H1 (cell line): ENCODE measurements around the gene OR51M1. TPM values are rescaled to one million over a fixed set of nuclear protein-coding genes. Genes with fewer than 3 reads are reported as not detected.

Experiments used
- CTCF ChIA-PET: fragments of 300-600 bp; sonication (Branson Sonifier 250); formaldehyde crosslinking; loops from one replicate; lab custom pipeline; 2021; ENCODE audit not compliant: partially characterized antibody; lab: Charles Lee
- POLR2A ChIA-PET: fragments of 300-600 bp; sonication (Branson Sonifier 250); formaldehyde crosslinking; loops from one replicate; lab custom pipeline; 2021; ENCODE audit warnings: inconsistent platforms; ENCODE audit not compliant: partially characterized antibody; lab: Charles Lee
- DNase-seq, 2 experiments: peaks; one replicate each; pipeline versions ENCODE4 v3.0.0 to v3.0.0-alpha.2; 2010 to 2022; ENCODE audit warnings: low spot score in 2 of 2, low read depth in 1 of 2, mixed read lengths in 1 of 2
- FAIRE-seq: peaks from 2 replicates; lab custom pipeline; 2011; peaks lifted over from hg19 to GRCh38; lab: Jason Lieb, UNC
- H2AFZ ChIP-seq: 2 replicates; pipeline ENCODE4 v1.8.1; 2012; ENCODE audit warnings: low read length, inconsistent platforms
- H2AK5ac ChIP-seq: 2 replicates; pipeline ENCODE4 v1.6.1; 2013; ENCODE audit warnings: low read depth, low read length
- H2BK120ac ChIP-seq: replicated peaks from 2 replicates; pipeline ENCODE3; 2013; ENCODE audit warnings: low read depth, low read length, inconsistent platforms
- H2BK12ac ChIP-seq: 2 replicates; pipeline ENCODE4 v1.6.1; 2013; ENCODE audit warnings: low read depth, low read length
- H2BK15ac ChIP-seq: 2 replicates; pipeline ENCODE4 v1.6.1; 2013; ENCODE audit warnings: low read length
- H2BK20ac ChIP-seq: 2 replicates; pipeline ENCODE4 v1.6.1; 2013; ENCODE audit warnings: low read length
- H2BK5ac ChIP-seq: 2 replicates; pipeline ENCODE4 v1.6.1; 2013; ENCODE audit warnings: low read depth, low read length
- H3K14ac ChIP-seq: 2 replicates; pipeline ENCODE4 v1.6.1; 2013; ENCODE audit warnings: inconsistent platforms; ENCODE audit not compliant: insufficient read length
- H3K18ac ChIP-seq: 2 replicates; pipeline ENCODE4 v1.6.1; 2013; ENCODE audit warnings: low read length; ENCODE audit errors: extremely low read depth
- H3K23ac ChIP-seq: 2 replicates; pipeline ENCODE4 v1.6.1; 2013; ENCODE audit warnings: inconsistent platforms; ENCODE audit not compliant: insufficient read length
- H3K23me2 ChIP-seq: 2 replicates; pipeline ENCODE4 v1.6.1; 2013; ENCODE audit warnings: low read depth, low read length
- H3K27ac ChIP-seq: 2 replicates; pipeline ENCODE4 v1.6.1; 2011; ENCODE audit warnings: low read depth, low read length, inconsistent platforms
- H3K27me3 ChIP-seq, 4 experiments: replicated peaks in 1 of 4; 1 replicate in 1 of 4; 2 replicates in 3 of 4; pipeline versions ENCODE4 v1.6.1 to v1.8.1; 2011 to 2013; ENCODE audit warnings: low read length in 3 of 4, mild to moderate bottlenecking in 3 of 4, inconsistent platforms in 2 of 4, mixed read lengths in 2 of 4, moderate library complexity in 1 of 4; ENCODE audit not compliant: control insufficient read depth in 3 of 4, insufficient read depth in 3 of 4; ENCODE audit errors: extremely low read depth in 1 of 4
- H3K36me3 ChIP-seq, 4 experiments: 2 replicates each; pipeline versions ENCODE4 v1.6.1 to v1.8.1; 2011 to 2013; ENCODE audit warnings: mild to moderate bottlenecking in 4 of 4, low read length in 3 of 4, moderate library complexity in 2 of 4, control low read depth in 1 of 4, inconsistent platforms in 1 of 4; ENCODE audit not compliant: insufficient read depth in 4 of 4, control insufficient read depth in 2 of 4
- H3K4ac ChIP-seq: replicated peaks from 2 replicates; pipeline ENCODE3; 2013; ENCODE audit warnings: low read length, low read depth, mixed read lengths, inconsistent platforms; ENCODE audit not compliant: insufficient read length
- H3K4me1 ChIP-seq, 4 experiments: replicated peaks in 1 of 4; 1 replicate in 1 of 4; 2 replicates in 3 of 4; pipeline versions ENCODE4 v1.6.1 to v1.8.1; 2011 to 2013; ENCODE audit warnings: low read length in 3 of 4, inconsistent platforms in 2 of 4, mixed read lengths in 1 of 4; ENCODE audit not compliant: insufficient read depth in 4 of 4, control insufficient read depth in 3 of 4
- H3K4me2 ChIP-seq, 2 experiments: 2 replicates each; pipeline versions ENCODE4 v1.6.1 to v1.8.1; 2011 to 2013; ENCODE audit warnings: low read depth in 2 of 2, low read length in 2 of 2, control low read depth in 1 of 2, inconsistent platforms in 1 of 2, mild to moderate bottlenecking in 1 of 2; ENCODE audit not compliant: insufficient read depth in 1 of 2
- H3K4me3 ChIP-seq, 4 experiments: fragments of 200-600, 300-600 bp in 1 of 4; sonication (generic), shearing (Covaris generic), sonication (Bioruptor Twin) in 1 of 4; 2 replicates each; pipeline versions ENCODE4 v1.5.1 to v1.8.1; 2011 to 2016; ENCODE audit warnings: low read length in 4 of 4, low read depth in 3 of 4, control low read depth in 2 of 4, inconsistent platforms in 2 of 4, mild to moderate bottlenecking in 2 of 4, mixed read lengths in 1 of 4, moderate library complexity in 1 of 4; ENCODE audit not compliant: insufficient read depth in 2 of 4; ENCODE audit errors: extremely low read depth in 1 of 4
- H3K56ac ChIP-seq: replicated peaks from 2 replicates; pipeline ENCODE3; 2013; ENCODE audit warnings: low read depth, mild to moderate bottlenecking, mixed read lengths, low read length, inconsistent platforms; ENCODE audit not compliant: insufficient read length
- H3K79me1 ChIP-seq: 2 replicates; pipeline ENCODE4 v1.6.1; 2013; ENCODE audit warnings: low read depth, low read length, control low read depth
- H3K79me2 ChIP-seq, 2 experiments: 2 replicates each; pipeline versions ENCODE4 v1.6.1 to v1.8.1; 2012 to 2013; ENCODE audit warnings: low read length in 2 of 2, mild to moderate bottlenecking in 2 of 2, inconsistent platforms in 1 of 2; ENCODE audit not compliant: insufficient read depth in 2 of 2, control insufficient read depth in 1 of 2
- H3K9ac ChIP-seq, 4 experiments: replicated peaks in 1 of 4; 1 replicate in 1 of 4; 2 replicates in 3 of 4; pipeline versions ENCODE4 v1.6.1 to v1.8.1; 2011 to 2013; ENCODE audit warnings: low read depth in 3 of 4, low read length in 3 of 4, control low read depth in 2 of 4, mild to moderate bottlenecking in 2 of 4, moderate library complexity in 2 of 4, inconsistent platforms in 1 of 4; ENCODE audit errors: extremely low read depth in 1 of 4
- H3K9me3 ChIP-seq, 2 experiments: 2 replicates each; pipeline versions ENCODE4 v1.6.1 to v1.8.1; 2012 to 2013; ENCODE audit warnings: mild to moderate bottlenecking in 2 of 2, moderate library complexity in 2 of 2, control low read depth in 1 of 2, inconsistent platforms in 1 of 2, low read depth in 1 of 2, low read length in 1 of 2, mixed read lengths in 1 of 2; ENCODE audit not compliant: insufficient read depth in 2 of 2
- H4K20me1 ChIP-seq, 2 experiments: replicated peaks in 1 of 2; 2 replicates each; pipeline versions ENCODE3 to v1.8.1; 2011 to 2013; ENCODE audit warnings: inconsistent platforms in 2 of 2, low read length in 2 of 2, mild to moderate bottlenecking in 1 of 2; ENCODE audit not compliant: insufficient read depth in 2 of 2, control insufficient read depth in 1 of 2
- H4K5ac ChIP-seq: 2 replicates; pipeline ENCODE4 v1.6.1; 2013; ENCODE audit warnings: low read length, low read depth, mixed read lengths, inconsistent platforms; ENCODE audit not compliant: insufficient read length
- H4K8ac ChIP-seq: 2 replicates; pipeline ENCODE4 v1.8.0; 2013; ENCODE audit warnings: mild to moderate bottlenecking, moderate library complexity, low read length, inconsistent platforms; ENCODE audit not compliant: insufficient read depth; ENCODE audit errors: extremely low read depth
- H4K91ac ChIP-seq: replicated peaks from 2 replicates; pipeline ENCODE3; 2013; ENCODE audit warnings: low read length, mixed read lengths, inconsistent platforms; ENCODE audit not compliant: insufficient read length
- CBX8 ChIP-seq: fragments of 300-800, 300-1000 bp; sonication (generic); IDR thresholded peaks from 2 replicates; pipeline ENCODE4 v1.7.1; 2016; ENCODE audit warnings: low read depth, low read length, borderline replicate concordance
- CHD2 ChIP-seq: IDR thresholded peaks from 2 replicates; pipeline ENCODE4 v1.6.1; 2012; ENCODE audit warnings: low read length, improper control_type of control experiment
- EGR1 ChIP-seq: IDR thresholded peaks from 2 replicates; pipeline ENCODE4 v1.6.1; 2011; ENCODE audit warnings: low read depth, low read length, borderline replicate concordance
- EP300 ChIP-seq, 2 experiments: IDR thresholded peaks; 1 replicate in 1 of 2; 2 replicates in 1 of 2; pipeline ENCODE4 v1.6.1; 2011 to 2012; ENCODE audit warnings: low read depth in 2 of 2, low read length in 2 of 2, mild to moderate bottlenecking in 2 of 2, borderline replicate concordance in 1 of 2, inconsistent platforms in 1 of 2, moderate library complexity in 1 of 2
- FOSL1 ChIP-seq: IDR thresholded peaks from 2 replicates; pipeline ENCODE4 v1.6.1; 2011; ENCODE audit warnings: mild to moderate bottlenecking, low read depth, low read length, moderate library complexity; ENCODE audit not compliant: insufficient read depth
- JUND ChIP-seq: IDR thresholded peaks from 2 replicates; pipeline ENCODE4 v1.6.1; 2011; ENCODE audit warnings: mild to moderate bottlenecking, improper control_type of control experiment, low read length
- KDM4A ChIP-seq: IDR thresholded peaks from one replicate; pipeline ENCODE4 v1.7.1; 2012; ENCODE audit warnings: low read depth, mild to moderate bottlenecking, moderate library complexity, low read length, inconsistent platforms; ENCODE audit not compliant: severe bottlenecking
- NANOG ChIP-seq: IDR thresholded peaks from 2 replicates; pipeline ENCODE4 v1.6.1; 2011; ENCODE audit warnings: low read length, low read depth, mild to moderate bottlenecking, inconsistent platforms; ENCODE audit not compliant: insufficient read depth, poor library complexity, severe bottlenecking
- POLR2AphosphoS5 ChIP-seq: IDR thresholded peaks from 2 replicates; pipeline ENCODE4 v1.6.1; 2011; ENCODE audit warnings: low read depth, low read length
- SP2 ChIP-seq: IDR thresholded peaks from 2 replicates; pipeline ENCODE4 v1.6.1; 2012; ENCODE audit warnings: mild to moderate bottlenecking, low read length, inconsistent platforms
- SRF ChIP-seq: IDR thresholded peaks from 2 replicates; pipeline ENCODE4 v1.6.1; 2011; ENCODE audit warnings: mild to moderate bottlenecking, low read depth, low read length, moderate library complexity
- WGBS, 2 experiments: shearing (Covaris generic) in 1 of 2; methylation state at CpG; one replicate each; pipeline versions ENCODE4 v1.1.6 to v1.1.7; 2013 to 2015; ENCODE audit warnings: low lambda C conversion rate in 2 of 2, mixed read lengths in 2 of 2, inconsistent platforms in 1 of 2, low coverage in 1 of 2, missing lambda C conversion rate in 1 of 2; ENCODE audit not compliant: insufficient replicate concordance in 2 of 2, insufficient coverage in 1 of 2, insufficient read length in 1 of 2; ENCODE audit errors: extremely low coverage in 1 of 2, missing lambda C conversion rate in 1 of 2; 5-methylcytosine and 5-hydroxymethylcytosine counted together
- polyA plus RNA-seq, 7 experiments: library from polyadenylated mRNA; depleted of rRNA in 3 of 7; stranded (reverse) in 5 of 7; unstranded in 2 of 7; fragments of >200 nt in 5 of 7; fragments of 200-250 nt in 2 of 7; gene quantifications; 1 replicate in 5 of 7; 2 replicates in 1 of 7; 4 replicates in 1 of 7; pipeline versions ENCODE4 v1.2.1 to v1.2.3, GENCODE V29; 2011 to 2013; ENCODE audit warnings: missing spikeins in 2 of 7, mixed read lengths in 2 of 7
- total RNA-seq: library from RNA; stranded (reverse); fragmentation: NEBNext Ultra II Directional; extraction: Animal tissue kit (Norgen Biotek cat#: 25700); gene quantifications from 2 replicates; pipeline ENCODE4 v1.2.1, GENCODE V29; 2021
- TF ChIP-seq, protein P1 (sequence below), 3 experiments: IDR thresholded peaks; 1 replicate in 2 of 3; 2 replicates in 1 of 3; pipeline versions ENCODE4 v1.5.1 to v1.6.1; 2011; ENCODE audit warnings: low read length in 3 of 3, mild to moderate bottlenecking in 3 of 3, inconsistent platforms in 2 of 3, low read depth in 1 of 3, moderate library complexity in 1 of 3; ENCODE audit not compliant: insufficient read depth in 1 of 3; ENCODE audit errors: control extremely low read depth in 1 of 3

OR51M1 gene
- total and polyA plus RNA-seq, 2 of the 8 experiments (the other 6 are each of a cell fraction or from before 2014, with no cell fraction given): 0.08 TPM; not detected in 1

DNA sequence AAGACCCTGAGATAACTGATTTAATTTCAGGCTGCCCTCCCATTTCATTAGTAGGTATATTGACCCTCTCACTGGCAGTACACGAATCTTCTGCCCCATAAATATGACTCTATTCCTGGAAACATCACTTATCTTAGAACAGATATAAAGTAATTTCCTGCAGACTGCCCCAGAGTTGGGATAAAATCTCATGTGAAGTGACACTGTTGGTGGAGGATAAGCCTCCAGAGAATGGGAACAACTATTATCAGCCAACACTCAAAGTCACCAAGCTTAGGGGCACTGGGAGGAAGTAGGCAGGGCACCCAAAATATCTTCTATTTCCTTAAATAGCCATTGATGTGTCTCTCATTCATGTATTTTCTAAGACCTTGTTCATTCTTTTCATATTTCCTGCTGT, 48.4 kb upstream of the OR51M1 start:
- no peak for FAIRE-seq
- no peak overlapping the region for H4K8ac ChIP-seq
- H2BK5ac ChIP-seq: no peak overlapping the region
- H2BK20ac ChIP-seq: no peak overlapping the region
- no peak overlapping the region for H3K56ac ChIP-seq
- H2BK15ac ChIP-seq: no peak overlapping the region
- CTCF ChIA-PET: no interaction called here
- H3K4me2 ChIP-seq: no peak overlapping the region
- H3K4ac ChIP-seq: no peak overlapping the region
- H2BK12ac ChIP-seq: no peak overlapping the region
- H3K79me2 ChIP-seq: no peaks in the 10 kb centered on the region
- no peak overlapping the region for H3K23ac ChIP-seq
- H3K27me3 ChIP-seq: no peaks in the 10 kb centered on the region
- POLR2A ChIA-PET: no interaction called here
- H3K4me3 ChIP-seq: no peak overlapping the region
- H2AK5ac ChIP-seq: no peak overlapping the region
- no peak overlapping the region for H3K14ac ChIP-seq
- 89% methylated on average over 1 of the region's 1 CpG; no CpG with 5 or more reads in 1 of the 2 experiments for WGBS, 2 experiments
- no peaks in the 10 kb centered on the region for H3K9me3 ChIP-seq
- no peaks in the 10 kb centered on the region for H3K36me3 ChIP-seq
- no peak overlapping the region for H4K5ac ChIP-seq
- no peak overlapping the region for H2BK120ac ChIP-seq
- no peak overlapping the region for H3K18ac ChIP-seq
- no peak overlapping the region for H3K27ac ChIP-seq
- DNase-seq: no peak
- no peak overlapping the region for H4K91ac ChIP-seq
- no peaks in the 10 kb centered on the region for H4K20me1 ChIP-seq
- no peaks in the 10 kb centered on the region for H3K23me2 ChIP-seq
- H3K9ac ChIP-seq: no peak overlapping the region
- no peaks in the 10 kb centered on the region for H3K4me1 ChIP-seq
- no peak overlapping the region for H2AFZ ChIP-seq
- H3K79me1 ChIP-seq: no peaks in the 10 kb centered on the region
- no peak for TF ChIP-seq POLR2AphosphoS5
- no peak for TF ChIP-seq EGR1
- TF ChIP-seq SP2: no peak
- TF ChIP-seq CBX8: no peak
- no peak for TF ChIP-seq CHD2
- TF ChIP-seq KDM4A: no peak
- no peak for TF ChIP-seq NANOG
- TF ChIP-seq SRF: no peak
- TF ChIP-seq EP300 (IDR thresholded peaks at IDR 0.05; ENCODE audit: borderline replicate concordance in 1 of 2, low read depth in 2 of 2, low read length in 2 of 2): no peak
- no peak for TF ChIP-seq FOSL1
- TF ChIP-seq, protein P1, sequence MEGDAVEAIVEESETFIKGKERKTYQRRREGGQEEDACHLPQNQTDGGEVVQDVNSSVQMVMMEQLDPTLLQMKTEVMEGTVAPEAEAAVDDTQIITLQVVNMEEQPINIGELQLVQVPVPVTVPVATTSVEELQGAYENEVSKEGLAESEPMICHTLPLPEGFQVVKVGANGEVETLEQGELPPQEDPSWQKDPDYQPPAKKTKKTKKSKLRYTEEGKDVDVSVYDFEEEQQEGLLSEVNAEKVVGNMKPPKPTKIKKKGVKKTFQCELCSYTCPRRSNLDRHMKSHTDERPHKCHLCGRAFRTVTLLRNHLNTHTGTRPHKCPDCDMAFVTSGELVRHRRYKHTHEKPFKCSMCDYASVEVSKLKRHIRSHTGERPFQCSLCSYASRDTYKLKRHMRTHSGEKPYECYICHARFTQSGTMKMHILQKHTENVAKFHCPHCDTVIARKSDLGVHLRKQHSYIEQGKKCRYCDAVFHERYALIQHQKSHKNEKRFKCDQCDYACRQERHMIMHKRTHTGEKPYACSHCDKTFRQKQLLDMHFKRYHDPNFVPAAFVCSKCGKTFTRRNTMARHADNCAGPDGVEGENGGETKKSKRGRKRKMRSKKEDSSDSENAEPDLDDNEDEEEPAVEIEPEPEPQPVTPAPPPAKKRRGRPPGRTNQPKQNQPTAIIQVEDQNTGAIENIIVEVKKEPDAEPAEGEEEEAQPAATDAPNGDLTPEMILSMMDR (IDR thresholded peaks at IDR 0.05; ENCODE audit: control extremely low read depth in 1 of 3, insufficient read depth in 1 of 3, low read depth in 1 of 3, low read length in 3 of 3): no peak
- TF ChIP-seq JUND: no peak
